Measurements from ENCODE around the gene PLCL1.

PLCL1 gene

GRCh38 chr2:197795277-197795676 lies 9.1 kb upstream of the PLCL1 start:
- H3K4me3 ChIP-seq (ENCODE audit: low read depth, low read length) = no peak overlapping the region
- H3K36me3 ChIP-seq (replicated peaks) = no peaks in the 10 kb centered on the region
- no peak for DNase-seq
- H3K27me3 ChIP-seq (replicated peaks) = no peaks in the 10 kb centered on the region
- H3K27ac ChIP-seq = no peak overlapping the region
- in situ Hi-C loops (cut with HindIII; ENCODE audit: low pct_ligation_motif_present, low sequenced_read_pairs) = no loop called here
- no peak for TF ChIP-seq CTCF (IDR thresholded peaks at IDR 0.05; ENCODE audit: low read depth, low read length, missing control alignments)

- no peak for TF ChIP-seq CTCF (IDR thresholded peaks at IDR 0.05; ENCODE audit: low read depth, low read length, missing control alignments)
- Histone ChIP-seq H3K4me3 (ENCODE audit: low read depth, low read length) (no peak overlapping the region), H3K27me3 (replicated peaks) (no peaks in the 10 kb centered on the region), H3K36me3 (replicated peaks) (no peaks in the 10 kb centered on the region), H3K27ac (no peak overlapping the region)
- in situ Hi-C loops (cut with HindIII; ENCODE audit: low pct_ligation_motif_present, low sequenced_read_pairs) = no loop called here
- no peak for DNase-seq
These were observed 6.2 kb upstream of the PLCL1 start for GRCh38 chr2:197798187-197798586.

GRCh38 chr2:197799068-197799467 lies 5.3 kb upstream of the PLCL1 start:
- DNase-seq = no peak
- Histone ChIP-seq H3K27me3 (replicated peaks) (no peaks in the 10 kb centered on the region), H3K36me3 (replicated peaks) (no peaks in the 10 kb centered on the region), H3K4me3 (ENCODE audit: low read depth, low read length) (no peak overlapping the region), H3K27ac (no peak overlapping the region)
- in situ Hi-C loops (cut with HindIII; ENCODE audit: low pct_ligation_motif_present, low sequenced_read_pairs) = no loop called here
- no peak for TF ChIP-seq CTCF (IDR thresholded peaks at IDR 0.05; ENCODE audit: low read depth, low read length, missing control alignments)

- TF ChIP-seq CTCF (IDR thresholded peaks at IDR 0.05; ENCODE audit: low read depth, low read length, missing control alignments) = no peak
- Histone ChIP-seq H3K4me3 (ENCODE audit: low read depth, low read length) (no peak overlapping the region), H3K27me3 (replicated peaks) (peaks cover 2% of the 10 kb centered on the region), H3K36me3 (replicated peaks) (no peaks in the 10 kb centered on the region), H3K27ac (no peak overlapping the region)
- in situ Hi-C loops (cut with HindIII; ENCODE audit: low pct_ligation_motif_present, low sequenced_read_pairs) = no loop called here
- no peak for DNase-seq
These were observed 4.3 kb upstream of the PLCL1 start for GRCh38 chr2:197800091-197800490.

GRCh38 chr2:197801033-197801432 lies 3.4 kb upstream of the PLCL1 start:
- Histone ChIP-seq H3K27ac (no peak overlapping the region), H3K27me3 (replicated peaks) (peaks cover 10% of the 10 kb centered on the region), H3K36me3 (replicated peaks) (no peaks in the 10 kb centered on the region), H3K4me3 (ENCODE audit: low read depth, low read length) (no peak overlapping the region)
- no peak for DNase-seq
- in situ Hi-C loops (cut with HindIII; ENCODE audit: low pct_ligation_motif_present, low sequenced_read_pairs) = no loop called here
- no peak for TF ChIP-seq CTCF (IDR thresholded peaks at IDR 0.05; ENCODE audit: low read depth, low read length, missing control alignments)

- peaks cover 10% of the 10 kb centered on the region for H3K27me3 ChIP-seq (replicated peaks)
- H3K4me3 ChIP-seq (ENCODE audit: low read depth, low read length) = no peak overlapping the region
- H3K27ac ChIP-seq = no peak overlapping the region
- peak; percentile 56 for DNase-seq
- H3K36me3 ChIP-seq (replicated peaks) = no peaks in the 10 kb centered on the region
- TF ChIP-seq CTCF (IDR thresholded peaks at IDR 0.05; ENCODE audit: low read depth, low read length, missing control alignments) = peak; percentile 77
- in situ Hi-C loops (cut with HindIII; ENCODE audit: low pct_ligation_motif_present, low sequenced_read_pairs) = no loop called here
These were observed 1.4 kb upstream of the PLCL1 start for GRCh38 chr2:197803033-197803444.
